ENCODE data around the gene PALM.

GRCh38 chr19:680287-681028, 28.3 kb upstream of the PALM start:
- TF ChIP-seq EZH2 (IDR thresholded peaks at IDR 0.05; ENCODE audit: insufficient read depth, low read length) = no peak
- no peak for TF ChIP-seq CTCF (IDR thresholded peaks at IDR 0.05; ENCODE audit: insufficient read depth, low read depth, low read length)
